GM12878 (cell line): ENCODE results near the gene TBC1D19. TPM values are rescaled to one million over a fixed set of nuclear protein-coding genes. Genes with fewer than 3 reads are reported as not detected.

Source experiments
- ATAC-seq: fragments of 200-7000 bp; cut with Tn5 transposase; 3 replicates; pipeline ENCODE4 v1.9.1; 2020; ENCODE audit warnings: mild to moderate bottlenecking, moderate library complexity
- BruUV-seq: library from RNA; stranded (reverse); fragments of 400-500 nt; replicated peaks from 2 replicates; lab custom pipeline; 2021; lab: Mats Ljungman, UMichigan
- CTCF ChIA-PET: fragments of 300-600 bp; sonication (Branson Sonifier 250); formaldehyde crosslinking; extraction: SDS; loops from one replicate; lab custom pipeline; 2021; ENCODE audit warnings: inconsistent platforms; lab: Yijun Ruan, JAX
- POLR2A ChIA-PET: fragments of 350-600 bp; formaldehyde crosslinking; extraction: SDS; loops from one replicate; lab custom pipeline; 2021; ENCODE audit warnings: inconsistent platforms; lab: Charles Lee
- RAD21 ChIA-PET: fragments of 300-600 bp; sonication (Branson Sonifier 250); formaldehyde crosslinking; loops from one replicate; lab custom pipeline; 2023; ENCODE audit warnings: antibody characterized with exemption; ENCODE audit not compliant: unreplicated experiment; lab: Charles Lee
- SMC1A ChIA-PET: fragments of 300-600 bp; sonication (Branson Sonifier 250); formaldehyde crosslinking; loops from one replicate; lab custom pipeline; 2023; ENCODE audit not compliant: unreplicated experiment, uncharacterized antibody; lab: Charles Lee
- DNase-seq: peaks from one replicate; pipeline ENCODE4 v3.0.0-alpha.2; 2011; ENCODE audit warnings: low read depth, low spot score
- FAIRE-seq: peaks from 3 replicates; lab custom pipeline; 2011; peaks lifted over from hg19 to GRCh38; lab: Jason Lieb, UNC
- H2AFZ ChIP-seq: 2 replicates; pipeline ENCODE4 v1.6.0; 2011; ENCODE audit warnings: low read depth, low read length, control low read depth; ENCODE audit not compliant: control insufficient read depth
- H3K27ac ChIP-seq: 2 replicates; pipeline ENCODE4 v1.5.1; 2011; ENCODE audit warnings: control low read depth; ENCODE audit not compliant: control insufficient read depth, insufficient read depth
- H3K27me3 ChIP-seq, 2 experiments: replicated peaks in 1 of 2; 2 replicates each; pipeline versions ENCODE4 v1.6.0 to v1.6.1; 2011; ENCODE audit warnings: low read length in 1 of 2; ENCODE audit not compliant: control insufficient read depth in 2 of 2, insufficient read depth in 2 of 2
- H3K36me3 ChIP-seq, 2 experiments: 2 replicates each; pipeline ENCODE4 v1.5.1; 2011; ENCODE audit warnings: low read length in 1 of 2; ENCODE audit not compliant: control insufficient read depth in 2 of 2, insufficient read depth in 2 of 2
- H3K4me1 ChIP-seq: 2 replicates; pipeline ENCODE4 v1.6.1; 2011; ENCODE audit warnings: mild to moderate bottlenecking, low read length, moderate library complexity, mixed read lengths; ENCODE audit not compliant: control insufficient read depth, insufficient read depth
- H3K4me2 ChIP-seq: 2 replicates; pipeline ENCODE4 v1.6.0; 2011; ENCODE audit warnings: control low read depth; ENCODE audit not compliant: control insufficient read depth, insufficient read depth
- H3K4me3 ChIP-seq: fragments of 200-600 bp; sonication (generic); 2 replicates; pipeline ENCODE4 v1.5.1; 2016
- H3K79me2 ChIP-seq: 2 replicates; pipeline ENCODE4 v1.6.0; 2011; ENCODE audit warnings: low read length; ENCODE audit not compliant: control insufficient read depth, insufficient read depth
- H3K9ac ChIP-seq: 2 replicates; pipeline ENCODE4 v1.8.0; 2011; ENCODE audit warnings: low read length, control low read depth, mixed read lengths; ENCODE audit not compliant: control insufficient read depth, insufficient read depth
- H3K9me3 ChIP-seq: replicated peaks from 3 replicates; pipeline ENCODE4 v1.5.1; 2011; ENCODE audit warnings: mild to moderate bottlenecking, low read length; ENCODE audit not compliant: control insufficient read depth, insufficient read depth
- H4K20me1 ChIP-seq: 2 replicates; pipeline ENCODE4 v1.6.0; 2011; ENCODE audit not compliant: control insufficient read depth, insufficient read depth
- CBFB ChIP-seq: IDR thresholded peaks from 2 replicates; pipeline ENCODE4 v1.6.1; 2016; ENCODE audit warnings: antibody characterized with exemption, low read depth
- CREB1 ChIP-seq: IDR thresholded peaks from 2 replicates; pipeline ENCODE4 v1.6.1; 2012; ENCODE audit warnings: low read depth, mild to moderate bottlenecking, inconsistent platforms
- E2F4 ChIP-seq: IDR thresholded peaks from 2 replicates; pipeline ENCODE4 v1.6.1; 2012; ENCODE audit warnings: low read depth, low read length, improper control_type of control experiment
- TAF1 ChIP-seq: IDR thresholded peaks from 2 replicates; pipeline ENCODE4 v1.6.1; 2011; ENCODE audit warnings: mild to moderate bottlenecking, low read depth, low read length, borderline replicate concordance
- ZNF274 ChIP-seq: IDR thresholded peaks from one replicate; pipeline ENCODE4 v1.8.0; 2011; ENCODE audit not compliant: insufficient read length, insufficient read depth
- WGBS: methylation state at CpG from one replicate; pipeline ENCODE4 v1.1.6; 2016; ENCODE audit warnings: low lambda C conversion rate; ENCODE audit not compliant: insufficient replicate concordance, insufficient coverage; ENCODE audit errors: missing lambda C conversion rate; 5-methylcytosine and 5-hydroxymethylcytosine counted together
- in situ Hi-C: fragments of 300-500 bp; cut with MboI; formaldehyde crosslinking; loops from 9 replicates; pipeline ENCODE4 v1.14.3; 2018; ENCODE audit warnings: mixed read lengths
- intact Hi-C: fragments of 100-400 bp; cut with micrococcal nuclease; formaldehyde crosslinking; loops from one replicate; pipeline ENCODE4 v1.14.2; 2022; ENCODE audit not compliant: unreplicated experiment
- polyA plus RNA-seq, 11 experiments: library from polyadenylated mRNA; depleted of rRNA in 4 of 11; unstranded in 6 of 11; stranded (reverse) in 5 of 11; fragments of >200 nt; fragmentation: Nextera tagmentation in 4 of 11; fragmentation: Illumina TruSeq in 1 of 11; extraction: Ambion mirVana in 4 of 11; extraction: Trizol in 1 of 11; gene quantifications; 1 replicate in 1 of 11; 2 replicates in 10 of 11; pipeline versions ENCODE4 v1.2.1 to v1.2.3, GENCODE V29; 2011 to 2016; ENCODE audit warnings: inconsistent platforms in 2 of 11, missing spikeins in 2 of 11, low read depth in 1 of 11
- total RNA-seq, 4 experiments: library from RNA; depleted of rRNA in 3 of 4; stranded (reverse); fragments of >200 nt in 3 of 4; fragmentation: Illumina TruSeq in 1 of 4; extraction: Trizol in 1 of 4; gene quantifications; 2 replicates each; pipeline versions ENCODE4 v1.2.1 to v1.2.3, GENCODE V29; 2013 to 2021

Gene TBC1D19
- total and polyA plus RNA-seq, 10 of the 15 experiments (the other 5 are each of a cell fraction or from before 2014, with no cell fraction given) = 0.29 to 3.9 (median 2.1) TPM

GRCh38 chr4:26700110-26700509 is 116.2 kb downstream of the TBC1D19 start:
- no peak for FAIRE-seq
- H3K9me3 ChIP-seq = no peaks in the 10 kb centered on the region
- ChIA-PET CTCF (no interaction called here), SMC1A (no interaction called here), RAD21 (no interaction called here), POLR2A (no interaction called here)
- in situ Hi-C loops = no loop called here
- no peak for TF ChIP-seq E2F4
- no peak overlapping the region for H3K4me3 ChIP-seq
- no peaks in the 10 kb centered on the region for H3K4me1 ChIP-seq
- DNase-seq = no peak
- no peaks in the 10 kb centered on the region for H3K79me2 ChIP-seq
- intact Hi-C loops = no loop called here
- H3K27ac ChIP-seq = no peak overlapping the region
- no peaks in the 10 kb centered on the region for H3K27me3 ChIP-seq
- no peaks in the 10 kb centered on the region for H3K36me3 ChIP-seq
- 85% methylated on average over 1 of the region's 1 CpG for WGBS
- no TSS peak for BruUV-seq
- no peak overlapping the region for H3K4me2 ChIP-seq
- H3K9ac ChIP-seq = no peak overlapping the region
- no peaks in the 10 kb centered on the region for H4K20me1 ChIP-seq
- no peak for ATAC-seq
- H2AFZ ChIP-seq = no peak overlapping the region

- TF ChIP-seq CREB1 (no peak), TAF1 (no peak), CBFB (no peak), ZNF274 (no peak)
- ChIA-PET RAD21 (no interaction called here), CTCF (no interaction called here), SMC1A (no interaction called here), POLR2A (no interaction called here)
- in situ Hi-C loops = no loop called here
- no peak for ATAC-seq
- no peak overlapping the region for H2AFZ ChIP-seq
- no peaks in the 10 kb centered on the region for H3K4me1 ChIP-seq
- H3K36me3 ChIP-seq = no peaks in the 10 kb centered on the region
- H3K4me2 ChIP-seq = no peak overlapping the region
- no TSS peak for BruUV-seq
- intact Hi-C loops = no loop called here
- 69% methylated on average over 2 of the region's 2 CpGs for WGBS
- no peak overlapping the region for H3K4me3 ChIP-seq
- no peaks in the 10 kb centered on the region for H3K27me3 ChIP-seq
- no peak overlapping the region for H3K27ac ChIP-seq
- FAIRE-seq = no peak
- H3K79me2 ChIP-seq = no peaks in the 10 kb centered on the region
- no peak overlapping the region for H3K9ac ChIP-seq
- DNase-seq = no peak
- H3K9me3 ChIP-seq = no peaks in the 10 kb centered on the region
- no peaks in the 10 kb centered on the region for H4K20me1 ChIP-seq
Measured at GRCh38 chr4:26701095-26701494, 117.2 kb downstream of the TBC1D19 start.
